Tracheal epithelial cell (primary cell): Measurements from ENCODE around the gene PIGT. TPM values are rescaled to one million over a fixed set of nuclear protein-coding genes. Genes with fewer than 3 reads are reported as not detected.

Experiments used
- total RNA-seq: library from RNA; depleted of rRNA; stranded (reverse); fragments of >200 nt; gene quantifications from 2 replicates; pipeline ENCODE4 v1.2.1, GENCODE V29; 2014

PIGT gene
- 22.2 and 23.4 TPM in 2 replicates for total RNA-seq

GRCh38 chr20:45415822-45416637, at the start of gene PIGT:
Gene PIGT (plus strand): TSS chr20:45416141. CDS start chr20:45416157, 16 bp downstream.

GRCh38 chr20:45378191-45378590, 37.8 kb upstream of the PIGT start, which contains the start of gene TP53TG5:
Gene TP53TG5 (minus strand): TSS chr20:45378325. CDS start chr20:45378236, 89 bp downstream.

GRCh38 chr20:45407783-45408645, 7.9 kb upstream of the PIGT start, which contains the start of gene DBNDD2:
Gene DBNDD2 (plus strand): TSS chr20:45408289. CDS start chr20:45408468, 179 bp downstream.

GRCh38 chr20:45469336-45470261, 53.7 kb downstream of the PIGT start, which contains the start of gene WFDC2:
Gene WFDC2 (plus strand): TSS chr20:45469753. CDS start chr20:45469782, 29 bp downstream.

Other genes with a start within 250 kb of the PIGT start
- gene PI3, start 241.2 kb upstream of the PIGT start, total RNA-seq = 7.0 and 45.3 TPM in 2 replicates
- not detected in 2 replicates for gene SEMG1, start 209.1 kb upstream of the PIGT start, total RNA-seq
- not detected in 2 replicates for gene SEMG2, start 194.8 kb upstream of the PIGT start, total RNA-seq
- gene SLPI, start 161.6 kb upstream of the PIGT start, total RNA-seq = 837 and 1,171 TPM in 2 replicates
- gene RBPJL, start 109.3 kb upstream of the PIGT start, total RNA-seq = not detected in 2 replicates
- 0.21 TPM in 1 of 2 replicates, not detected in the other for gene MATN4, start 107.8 kb upstream of the PIGT start, total RNA-seq
- gene SDC4, start 67.7 kb upstream of the PIGT start, total RNA-seq = 335 and 460 TPM in 2 replicates
- 14.1 and 28.2 TPM in 2 replicates for gene SYS1, start 53.0 kb upstream of the PIGT start, total RNA-seq
- under 0.01 and 0.21 TPM in 2 replicates for gene TP53TG5, start 37.8 kb upstream of the PIGT start, total RNA-seq
- 22.6 and 22.7 TPM in 2 replicates for gene DBNDD2, start 7.9 kb upstream of the PIGT start, total RNA-seq
- 0.96 TPM in 1 of 2 replicates, not detected in the other for gene WFDC2, start 53.6 kb downstream of the PIGT start, total RNA-seq
- gene SPINT3, start 99.5 kb downstream of the PIGT start, total RNA-seq = not detected in 2 replicates
- gene WFDC6, start 123.3 kb downstream of the PIGT start, total RNA-seq = not detected in 2 replicates
- not detected in 2 replicates for gene EPPIN, start 131.3 kb downstream of the PIGT start, total RNA-seq
- not detected in 2 replicates for gene WFDC8, start 163.1 kb downstream of the PIGT start, total RNA-seq
- gene WFDC10A, start 213.6 kb downstream of the PIGT start, total RNA-seq = not detected in 2 replicates
- gene WFDC9, start 215.1 kb downstream of the PIGT start, total RNA-seq = not detected in 2 replicates